ENCODE results near the gene DNTT.
A peak's percentile ranks its signal among the peaks of the same experiment; 100 is the strongest.

DNTT gene

GRCh38 chr10:96304230-96304629, at the start of gene DNTT:
DNTT (plus strand) TSS chr10:96304434; CDS start chr10:96304498, 64 bp downstream.
- Histone ChIP-seq H3K4me3 (ENCODE audit: low read depth in 1 of 2, low read length in 2 of 2) (no peak within 1 kb of the TSS), H3K4me1 (ENCODE audit: control insufficient read depth in 1 of 2, insufficient read depth in 2 of 2, low read length in 2 of 2) (peaks cover 3 to 11% of the 10 kb centered on the region in 2 donors), H3K9me3 (ENCODE audit: control insufficient read depth in 1 of 2, low read length in 2 of 2) (no peaks in the 10 kb centered on the region), H3K27me3 (ENCODE audit: low read depth, low read length) (no peaks in the 10 kb centered on the region), H3K27ac (ENCODE audit: low read length) (no peak within 1 kb of the TSS), H3K36me3 (ENCODE audit: control insufficient read depth in 1 of 2, insufficient read depth in 2 of 2, low read length in 2 of 2) (no peaks in the 10 kb centered on the region)

DNA sequence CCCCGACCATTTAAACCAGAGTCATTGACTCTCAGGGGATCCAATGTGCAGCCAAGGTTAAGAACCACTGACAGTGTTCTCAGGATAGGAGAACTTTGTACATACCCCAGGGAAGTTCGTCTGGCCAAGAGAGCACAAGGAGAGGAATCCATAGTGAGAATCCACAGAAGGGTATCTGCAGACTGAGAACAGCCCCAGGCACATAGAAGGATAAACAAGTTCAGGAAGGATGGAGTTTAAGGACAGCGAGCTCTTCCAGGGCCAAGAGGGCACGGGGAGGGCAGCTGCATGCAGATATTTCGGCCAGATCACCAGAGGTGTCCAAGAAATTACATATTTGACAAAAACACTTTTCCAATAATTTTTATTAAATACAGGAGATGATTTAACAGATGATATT, 49.3 kb upstream of the DNTT start:
- Histone ChIP-seq H3K4me1 (ENCODE audit: control insufficient read depth in 1 of 2, insufficient read depth in 2 of 2, low read length in 2 of 2) (no peaks in the 10 kb centered on the region), H3K27ac (ENCODE audit: low read length) (no peak overlapping the region), H3K36me3 (ENCODE audit: control insufficient read depth in 1 of 2, insufficient read depth in 2 of 2, low read length in 2 of 2) (no peaks in the 10 kb centered on the region), H3K9me3 (ENCODE audit: control insufficient read depth in 1 of 2, low read length in 2 of 2) (no peaks in the 10 kb centered on the region), H3K27me3 (ENCODE audit: low read depth, low read length) (no peaks in the 10 kb centered on the region), H3K4me3 (ENCODE audit: low read depth in 1 of 2, low read length in 2 of 2) (no peak overlapping the region)

DNA sequence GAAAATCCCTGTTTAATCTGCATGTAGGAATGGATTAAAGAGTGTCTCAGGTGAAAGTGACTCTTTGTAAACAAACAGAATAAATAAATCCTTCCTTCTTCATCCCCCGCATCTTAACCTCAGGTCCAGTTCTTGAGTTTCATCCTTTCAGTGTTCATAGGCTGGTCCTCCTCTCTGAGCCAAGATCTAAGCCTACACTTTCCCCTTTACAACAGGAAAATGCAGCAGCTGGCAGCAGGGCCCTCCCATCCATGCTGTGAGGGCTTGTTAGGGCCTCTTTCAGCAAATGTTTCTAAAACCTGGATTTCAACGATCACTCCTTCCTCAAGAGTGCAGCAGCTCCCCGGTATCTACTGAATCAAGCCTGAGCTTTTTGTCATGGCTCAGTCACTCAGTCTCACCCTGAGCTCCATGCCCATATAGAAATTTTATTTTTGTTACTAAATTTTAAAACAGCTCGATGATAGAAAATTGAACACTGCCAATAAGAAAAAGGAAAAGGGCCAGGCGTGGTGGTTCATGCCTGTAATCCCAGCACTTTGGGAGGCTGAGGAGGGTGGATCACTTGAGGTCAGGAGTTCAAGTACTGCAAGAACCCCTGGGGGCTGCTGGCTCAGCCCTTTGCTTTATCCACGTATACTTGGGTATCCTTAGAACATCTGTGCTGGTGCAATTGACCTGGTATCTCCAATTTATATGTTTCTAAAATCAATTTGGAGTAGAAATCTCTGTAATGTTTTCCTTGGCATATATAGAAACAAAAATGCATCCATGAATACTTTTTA, 48.5 kb upstream of the DNTT start:
- no peaks in the 10 kb centered on the region for H3K27me3 ChIP-seq (ENCODE audit: low read depth, low read length)
- H3K9me3 ChIP-seq (ENCODE audit: control insufficient read depth in 1 of 2, low read length in 2 of 2) = no peaks in the 10 kb centered on the region
- no peak overlapping the region for H3K27ac ChIP-seq (ENCODE audit: low read length)
- H3K4me1 ChIP-seq (ENCODE audit: control insufficient read depth in 1 of 2, insufficient read depth in 2 of 2, low read length in 2 of 2) = no peaks in the 10 kb centered on the region
- no peaks in the 10 kb centered on the region for H3K36me3 ChIP-seq (ENCODE audit: control insufficient read depth in 1 of 2, insufficient read depth in 2 of 2, low read length in 2 of 2)
- no peak overlapping the region for H3K4me3 ChIP-seq (ENCODE audit: low read depth in 1 of 2, low read length in 2 of 2)

DNA sequence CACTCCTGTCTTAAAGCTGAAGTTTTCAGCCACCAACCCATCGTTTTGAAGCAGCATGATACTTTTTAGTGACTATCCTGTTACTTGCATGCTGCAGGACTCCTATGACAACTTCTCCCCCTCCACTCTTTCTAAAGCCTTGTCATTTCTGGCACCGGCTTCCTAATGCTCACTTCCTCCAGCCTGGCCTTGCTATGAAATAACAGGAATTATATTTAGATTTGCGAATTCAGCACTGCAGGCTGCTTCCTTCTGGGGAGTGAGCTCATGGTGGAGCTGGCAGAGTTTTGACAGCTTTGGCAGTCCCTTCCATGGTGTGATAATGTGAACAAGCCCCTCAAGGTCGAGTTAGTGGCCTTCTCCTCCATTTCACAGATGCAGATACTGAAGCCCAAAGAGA, 46.3 kb upstream of the DNTT start:
- Histone ChIP-seq H3K9me3 (ENCODE audit: control insufficient read depth in 1 of 2, low read length in 2 of 2) (no peaks in the 10 kb centered on the region), H3K27ac (ENCODE audit: low read length) (no peak overlapping the region), H3K36me3 (ENCODE audit: control insufficient read depth in 1 of 2, insufficient read depth in 2 of 2, low read length in 2 of 2) (no peaks in the 10 kb centered on the region), H3K27me3 (ENCODE audit: low read depth, low read length) (no peaks in the 10 kb centered on the region), H3K4me1 (ENCODE audit: control insufficient read depth in 1 of 2, insufficient read depth in 2 of 2, low read length in 2 of 2) (no peaks in the 10 kb centered on the region), H3K4me3 (ENCODE audit: low read depth in 1 of 2, low read length in 2 of 2) (no peak overlapping the region)

DNA sequence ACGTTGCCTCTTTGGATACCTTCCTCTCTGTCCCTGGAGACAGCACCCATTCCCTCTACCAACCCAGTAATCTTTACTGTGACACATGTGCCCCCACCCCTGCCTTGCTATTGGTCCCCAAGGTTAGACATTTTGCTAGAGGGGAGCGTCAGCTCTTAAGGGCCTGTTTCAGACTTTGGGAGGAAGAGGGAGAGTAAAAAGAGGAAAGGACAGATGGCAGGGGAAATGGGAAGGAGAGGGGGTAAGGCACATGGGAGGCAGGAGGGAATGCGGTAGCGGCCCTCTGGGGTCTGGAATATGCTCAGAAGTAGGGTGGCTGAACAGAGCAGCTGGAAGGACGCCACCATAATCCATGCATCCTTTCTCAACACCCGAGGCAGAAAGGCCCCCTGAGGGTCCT, 45.1 kb upstream of the DNTT start:
- Histone ChIP-seq H3K27ac (ENCODE audit: low read length) (no peak overlapping the region), H3K9me3 (ENCODE audit: control insufficient read depth in 1 of 2, low read length in 2 of 2) (no peaks in the 10 kb centered on the region), H3K27me3 (ENCODE audit: low read depth, low read length) (no peaks in the 10 kb centered on the region), H3K36me3 (ENCODE audit: control insufficient read depth in 1 of 2, insufficient read depth in 2 of 2, low read length in 2 of 2) (no peaks in the 10 kb centered on the region), H3K4me1 (ENCODE audit: control insufficient read depth in 1 of 2, insufficient read depth in 2 of 2, low read length in 2 of 2) (no peaks in the 10 kb centered on the region), H3K4me3 (ENCODE audit: low read depth in 1 of 2, low read length in 2 of 2) (no peak overlapping the region)

DNA sequence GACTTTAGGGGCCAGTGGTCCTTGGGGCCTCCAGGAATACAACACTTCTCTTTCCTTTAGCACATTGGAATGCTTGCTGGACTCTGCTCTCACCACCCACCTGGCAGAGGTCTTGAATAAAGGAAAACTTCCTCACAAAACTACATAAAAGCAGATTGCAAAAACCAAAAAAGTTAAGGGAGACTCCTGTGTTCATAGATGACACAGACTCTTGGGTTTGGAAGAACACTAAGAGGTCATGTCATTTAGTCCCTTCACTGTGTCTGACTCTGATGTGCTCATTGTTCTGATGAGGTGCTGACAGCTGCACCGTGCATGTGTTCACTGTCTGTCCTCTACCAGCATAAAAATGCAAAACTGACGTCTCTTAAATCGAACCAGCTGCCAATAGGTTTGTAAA, 44.2 kb upstream of the DNTT start:
- H3K27ac ChIP-seq (ENCODE audit: low read length) = peak overlapping the region; percentile 7
- H3K4me3 ChIP-seq (ENCODE audit: low read depth in 1 of 2, low read length in 2 of 2) = no peak overlapping the region
- H3K27me3 ChIP-seq (ENCODE audit: low read depth, low read length) = no peaks in the 10 kb centered on the region
- H3K36me3 ChIP-seq (ENCODE audit: control insufficient read depth in 1 of 2, insufficient read depth in 2 of 2, low read length in 2 of 2) = no peaks in the 10 kb centered on the region
- H3K9me3 ChIP-seq (ENCODE audit: control insufficient read depth in 1 of 2, low read length in 2 of 2) = no peaks in the 10 kb centered on the region
- no peaks in the 10 kb centered on the region for H3K4me1 ChIP-seq (ENCODE audit: control insufficient read depth in 1 of 2, insufficient read depth in 2 of 2, low read length in 2 of 2)

DNA sequence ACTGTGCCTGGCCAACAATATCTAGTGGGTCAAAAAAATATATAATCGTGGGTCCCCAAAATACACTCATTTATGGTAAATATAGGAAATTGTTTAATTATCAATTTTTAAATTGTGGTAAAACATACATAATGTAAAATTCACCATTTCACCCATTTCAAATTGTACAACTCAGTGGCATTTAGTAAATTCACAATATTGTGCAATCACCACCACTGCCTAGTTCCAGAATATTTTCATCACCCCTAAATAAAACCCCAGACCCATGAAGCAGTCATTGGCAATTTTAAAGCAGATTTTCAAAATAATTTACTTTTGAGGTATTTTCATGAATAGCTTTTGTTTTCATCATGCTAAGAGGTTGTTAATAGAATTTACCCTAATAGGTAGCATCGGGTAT, 43.1 kb upstream of the DNTT start:
- no peak overlapping the region for H3K4me3 ChIP-seq (ENCODE audit: low read depth in 1 of 2, low read length in 2 of 2)
- peak overlapping the region; percentile 21 for H3K27ac ChIP-seq (ENCODE audit: low read length)
- H3K27me3 ChIP-seq (ENCODE audit: low read depth, low read length) = no peaks in the 10 kb centered on the region
- H3K4me1 ChIP-seq (ENCODE audit: control insufficient read depth in 1 of 2, insufficient read depth in 2 of 2, low read length in 2 of 2) = no peaks in the 10 kb centered on the region
- no peaks in the 10 kb centered on the region for H3K9me3 ChIP-seq (ENCODE audit: control insufficient read depth in 1 of 2, low read length in 2 of 2)
- H3K36me3 ChIP-seq (ENCODE audit: control insufficient read depth in 1 of 2, insufficient read depth in 2 of 2, low read length in 2 of 2) = no peaks in the 10 kb centered on the region

- H3K27me3 ChIP-seq (ENCODE audit: low read depth, low read length) = no peaks in the 10 kb centered on the region
- no peak overlapping the region for H3K4me3 ChIP-seq (ENCODE audit: low read depth in 1 of 2, low read length in 2 of 2)
- peak overlapping the region; percentile 76 for H3K27ac ChIP-seq (ENCODE audit: low read length)
- no peaks in the 10 kb centered on the region for H3K4me1 ChIP-seq (ENCODE audit: control insufficient read depth in 1 of 2, insufficient read depth in 2 of 2, low read length in 2 of 2)
- H3K9me3 ChIP-seq (ENCODE audit: control insufficient read depth in 1 of 2, low read length in 2 of 2) = no peaks in the 10 kb centered on the region
- no peaks in the 10 kb centered on the region for H3K36me3 ChIP-seq (ENCODE audit: control insufficient read depth in 1 of 2, insufficient read depth in 2 of 2, low read length in 2 of 2)
These were observed 42.3 kb upstream of the DNTT start for GRCh38 chr10:96261930-96262329.

DNA sequence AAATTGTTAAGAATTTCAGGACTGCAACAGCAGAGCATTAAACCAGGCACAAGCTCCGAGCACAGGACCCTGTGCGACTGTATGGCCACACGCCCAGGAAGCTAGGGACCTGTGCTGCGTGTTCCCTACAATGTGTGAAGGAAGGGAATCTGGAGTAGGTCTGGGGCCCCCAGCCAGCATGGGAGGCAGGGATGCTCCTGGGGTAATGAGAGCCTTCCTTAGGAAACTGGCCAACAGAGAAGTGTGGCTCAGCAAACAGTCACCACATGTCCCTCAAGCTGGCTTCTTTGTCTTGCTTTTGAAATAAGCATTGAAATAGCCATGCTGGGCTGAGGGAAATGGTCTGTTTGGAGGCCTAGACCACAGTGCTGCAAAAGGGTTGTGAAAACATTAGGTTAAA, 41.1 kb upstream of the DNTT start:
- Histone ChIP-seq H3K9me3 (ENCODE audit: control insufficient read depth in 1 of 2, low read length in 2 of 2) (no peaks in the 10 kb centered on the region), H3K4me1 (ENCODE audit: control insufficient read depth in 1 of 2, insufficient read depth in 2 of 2, low read length in 2 of 2) (no peaks in the 10 kb centered on the region), H3K27ac (ENCODE audit: low read length) (peak overlapping the region; percentile 76), H3K4me3 (ENCODE audit: low read depth in 1 of 2, low read length in 2 of 2) (no peak overlapping the region), H3K27me3 (ENCODE audit: low read depth, low read length) (no peaks in the 10 kb centered on the region), H3K36me3 (ENCODE audit: control insufficient read depth in 1 of 2, insufficient read depth in 2 of 2, low read length in 2 of 2) (no peaks in the 10 kb centered on the region)

GRCh38 chr10:96263669-96264068, 40.6 kb upstream of the DNTT start:
- Histone ChIP-seq H3K4me3 (ENCODE audit: low read depth in 1 of 2, low read length in 2 of 2) (no peak overlapping the region), H3K27me3 (ENCODE audit: low read depth, low read length) (no peaks in the 10 kb centered on the region), H3K4me1 (ENCODE audit: control insufficient read depth in 1 of 2, insufficient read depth in 2 of 2, low read length in 2 of 2) (no peaks in the 10 kb centered on the region), H3K9me3 (ENCODE audit: control insufficient read depth in 1 of 2, low read length in 2 of 2) (no peaks in the 10 kb centered on the region), H3K36me3 (ENCODE audit: control insufficient read depth in 1 of 2, insufficient read depth in 2 of 2, low read length in 2 of 2) (no peaks in the 10 kb centered on the region), H3K27ac (ENCODE audit: low read length) (peak overlapping the region; percentile 76)

- no peaks in the 10 kb centered on the region for H3K27me3 ChIP-seq (ENCODE audit: low read depth, low read length)
- no peak overlapping the region for H3K27ac ChIP-seq (ENCODE audit: low read length)
- no peak overlapping the region for H3K4me3 ChIP-seq (ENCODE audit: low read depth in 1 of 2, low read length in 2 of 2)
- H3K9me3 ChIP-seq (ENCODE audit: control insufficient read depth in 1 of 2, low read length in 2 of 2) = no peaks in the 10 kb centered on the region
- no peaks in the 10 kb centered on the region for H3K36me3 ChIP-seq (ENCODE audit: control insufficient read depth in 1 of 2, insufficient read depth in 2 of 2, low read length in 2 of 2)
- H3K4me1 ChIP-seq (ENCODE audit: control insufficient read depth in 1 of 2, insufficient read depth in 2 of 2, low read length in 2 of 2) = no peaks in the 10 kb centered on the region
These were observed 39.3 kb upstream of the DNTT start for GRCh38 chr10:96264938-96265337.

Data from muscle layer of duodenum (tissue), 2 donors.